GM19240 (cell line): Measurements from ENCODE around the gene CCDC112.
"Not testable (repeated sequence)": the region's sequence is repeated elsewhere in the genome, so short reads cannot be mapped to it uniquely, and the experiment has no call there.

ENCODE experiments used
- DNase-seq: peaks from one replicate; pipeline ENCODE4 v3.0.0; 2011; ENCODE audit warnings: low spot score; ENCODE audit not compliant: insufficient read length

Gene CCDC112

GRCh38 chr5:115262321-115263077 lies 34.0 kb downstream of the CCDC112 start, which contains the start of gene PGGT1B:
PGGT1B (minus strand) TSS chr5:115262877; CDS start chr5:115262851, 26 bp downstream.
- DNase-seq: peak; percentile 14

- DNase-seq: no peak
These were observed 34.5 kb downstream of the CCDC112 start for GRCh38 chr5:115262011-115262320.

GRCh38 chr5:115260248-115260647 lies 36.2 kb downstream of the CCDC112 start:
- DNase-seq: no peak

GRCh38 chr5:115257981-115258380 lies 38.5 kb downstream of the CCDC112 start:
- no peak for DNase-seq

- DNase-seq: not testable (repeated sequence)
These were observed 47.1 kb downstream of the CCDC112 start for GRCh38 chr5:115249379-115249778.

- no peak for DNase-seq
These were observed 50.0 kb downstream of the CCDC112 start for GRCh38 chr5:115246361-115246991.

- no peak for DNase-seq
These were observed 53.0 kb downstream of the CCDC112 start for GRCh38 chr5:115243412-115243811.

GRCh38 chr5:115241881-115242642 lies 54.4 kb downstream of the CCDC112 start:
- no peak for DNase-seq

GRCh38 chr5:115237066-115237465 lies 59.4 kb downstream of the CCDC112 start:
- DNase-seq: no peak

GRCh38 chr5:115236599-115236998 lies 59.9 kb downstream of the CCDC112 start:
- DNase-seq: no peak

- no peak for DNase-seq
These were observed 64.9 kb downstream of the CCDC112 start for GRCh38 chr5:115231598-115231997.

GRCh38 chr5:115229606-115230005 lies 66.8 kb downstream of the CCDC112 start:
- DNase-seq: no peak

- DNase-seq: no peak
These were observed 69.2 kb downstream of the CCDC112 start for GRCh38 chr5:115227281-115227680.
